Gastrocnemius medialis (tissue), 4 donors: ENCODE results near the gene DRC3. TPM values are rescaled to one million over a fixed set of nuclear protein-coding genes. Genes with fewer than 3 reads are reported as not detected.

Experiments used
- ATAC-seq, 2 donors: fragments of 150-250 bp; one replicate each; pipeline ENCODE4 v1.9.1; 2016
- DNase-seq, 2 donors: peaks; one replicate each; pipeline ENCODE4 v3.0.0-alpha.2; 2019
- H3K27ac ChIP-seq, 4 donors: fragments of 200-600 bp; sonication (generic); 1 replicate in 1 of 4; 2 replicates in 3 of 4; pipeline ENCODE4 v1.5.1; 2016 to 2018; ENCODE audit warnings: mild to moderate bottlenecking in 2 of 4, moderate library complexity in 1 of 4
- H3K27me3 ChIP-seq, 3 donors: fragments of 200-600 bp; sonication (generic) in 2 of 3; 1 replicate in 1 of 3; 2 replicates in 2 of 3; pipeline versions ENCODE4 v1.5.1 to v1.6.0; 2016 to 2019; ENCODE audit warnings: mild to moderate bottlenecking in 1 of 3, moderate library complexity in 1 of 3
- H3K36me3 ChIP-seq, 2 donors: fragments of 200-600 bp; sonication (generic) in 1 of 2; one replicate each; pipeline ENCODE4 v1.5.1; 2017 to 2018
- H3K4me1 ChIP-seq, 2 donors: fragments of 200-600 bp; sonication (generic) in 1 of 2; one replicate each; pipeline ENCODE4 v1.5.1; 2016 to 2017; ENCODE audit warnings: mild to moderate bottlenecking in 2 of 2
- H3K4me3 ChIP-seq, 4 donors: fragments of 200-600 bp; sonication (generic) in 3 of 4; 1 replicate in 1 of 4; 2 replicates in 3 of 4; pipeline ENCODE4 v1.5.1; 2016 to 2019; ENCODE audit warnings: mild to moderate bottlenecking in 2 of 4
- H3K9me3 ChIP-seq, 3 donors: fragments of 200-600 bp; sonication (generic) in 2 of 3; 1 replicate in 1 of 3; 2 replicates in 2 of 3; pipeline ENCODE4 v1.5.1; 2016 to 2019
- POLR2A ChIP-seq, 2 donors: fragments of 450-650 bp; IDR thresholded peaks; one replicate each; pipeline ENCODE4 v1.6.1; 2017; ENCODE audit warnings: antibody characterized with exemption in 2 of 2, mild to moderate bottlenecking in 2 of 2, moderate library complexity in 2 of 2
- in situ Hi-C, 4 donors: fragments of 200-750 bp; cut with MboI; loops; one replicate each; pipeline versions ENCODE4 v1.15.0 to v1.8.0; 2017; ENCODE audit warnings: low sequenced_read_pairs in 4 of 4
- intact Hi-C: fragments of 100-400 bp; cut with DNase I; formaldehyde crosslinking; loops from one replicate; pipeline ENCODE4 v1.15.1; 2023; ENCODE audit warnings: low total_unique reads
- total RNA-seq, 4 donors: library from RNA; depleted of rRNA; stranded (reverse); fragments of >200 nt; gene quantifications; one replicate each; pipeline versions ENCODE4 v1.1.0 to v1.2.3, GENCODE V29; 2016
- TF ChIP-seq, protein P1 (sequence below), 5 experiments: fragments of 450-650 bp in 3 of 5; fragments of 200-600 bp in 2 of 5; sonication (generic) in 2 of 5; IDR thresholded peaks in 4 of 5; conservative IDR thresholded peaks in 1 of 5; 1 replicate in 4 of 5; 2 replicates in 1 of 5; pipeline ENCODE4 v1.5.1; 2016 to 2019; ENCODE audit warnings: antibody characterized with exemption in 5 of 5, mild to moderate bottlenecking in 3 of 5, moderate library complexity in 3 of 5

The DRC3 gene
- total RNA-seq, 4 donors from 2014 or later: 0.05 to 0.81 (median 0.28) TPM

DNA sequence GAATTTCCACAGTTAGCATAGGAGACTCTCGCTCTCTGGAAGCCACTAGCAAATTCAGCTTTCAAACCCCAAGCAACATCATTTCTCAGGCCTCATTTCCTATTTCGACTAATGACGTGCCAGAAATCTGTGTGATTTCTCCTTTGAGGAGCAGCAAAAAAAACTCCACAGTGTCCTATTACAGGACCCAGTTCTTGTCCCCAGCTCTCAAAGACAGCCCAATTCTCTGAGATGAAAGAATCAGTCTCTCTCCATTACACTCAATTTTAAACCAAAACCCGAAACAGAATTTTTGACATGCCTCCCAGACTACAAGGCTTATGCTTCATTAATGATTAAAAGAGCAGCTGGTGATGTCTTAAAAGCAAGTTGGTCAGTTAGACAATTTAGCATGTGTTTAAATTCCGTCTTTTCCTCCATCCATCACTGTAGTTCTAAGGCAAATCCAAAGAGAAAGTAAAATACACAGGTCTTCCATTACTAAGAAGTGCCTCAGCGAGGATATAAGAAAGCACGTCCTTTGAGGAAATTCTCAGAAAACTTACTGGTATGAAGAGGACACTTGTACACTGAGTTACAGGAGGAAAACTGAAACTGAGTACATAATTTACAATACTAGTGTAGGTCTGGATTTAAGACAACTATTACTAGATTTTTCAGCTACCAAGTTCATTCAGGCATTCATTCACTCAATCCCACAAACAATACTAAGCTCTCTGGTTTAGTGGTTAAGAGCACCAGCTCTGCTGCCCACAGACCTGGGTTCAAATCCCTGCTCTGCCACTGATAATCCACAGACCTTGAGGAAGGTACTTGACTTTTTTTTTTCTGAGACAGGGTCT is 12.9 kb upstream of the DRC3 start:
- H3K27me3 ChIP-seq: no peaks in the 10 kb centered on the region
- peaks cover 42 to 52% of the 10 kb centered on the region in 2 donors for H3K4me1 ChIP-seq
- ATAC-seq: peak in 1 of 2 donors; percentile 9
- no peaks in the 10 kb centered on the region for H3K36me3 ChIP-seq
- intact Hi-C loops: no loop called here
- in situ Hi-C loops: no loop called here
- no peak for DNase-seq
- no peak overlapping the region for H3K4me3 ChIP-seq
- TF ChIP-seq, protein P1, sequence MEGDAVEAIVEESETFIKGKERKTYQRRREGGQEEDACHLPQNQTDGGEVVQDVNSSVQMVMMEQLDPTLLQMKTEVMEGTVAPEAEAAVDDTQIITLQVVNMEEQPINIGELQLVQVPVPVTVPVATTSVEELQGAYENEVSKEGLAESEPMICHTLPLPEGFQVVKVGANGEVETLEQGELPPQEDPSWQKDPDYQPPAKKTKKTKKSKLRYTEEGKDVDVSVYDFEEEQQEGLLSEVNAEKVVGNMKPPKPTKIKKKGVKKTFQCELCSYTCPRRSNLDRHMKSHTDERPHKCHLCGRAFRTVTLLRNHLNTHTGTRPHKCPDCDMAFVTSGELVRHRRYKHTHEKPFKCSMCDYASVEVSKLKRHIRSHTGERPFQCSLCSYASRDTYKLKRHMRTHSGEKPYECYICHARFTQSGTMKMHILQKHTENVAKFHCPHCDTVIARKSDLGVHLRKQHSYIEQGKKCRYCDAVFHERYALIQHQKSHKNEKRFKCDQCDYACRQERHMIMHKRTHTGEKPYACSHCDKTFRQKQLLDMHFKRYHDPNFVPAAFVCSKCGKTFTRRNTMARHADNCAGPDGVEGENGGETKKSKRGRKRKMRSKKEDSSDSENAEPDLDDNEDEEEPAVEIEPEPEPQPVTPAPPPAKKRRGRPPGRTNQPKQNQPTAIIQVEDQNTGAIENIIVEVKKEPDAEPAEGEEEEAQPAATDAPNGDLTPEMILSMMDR (IDR thresholded peaks at IDR 0.05 in 4 of 5, conservative IDR thresholded peaks at IDR 0.05 in 1 of 5): no peak
- H3K9me3 ChIP-seq: no peaks in the 10 kb centered on the region
- peak overlapping the region; percentile 44 to 67 (median 49) for H3K27ac ChIP-seq

GRCh38 chr17:17960500-17961030 is 12.1 kb upstream of the DRC3 start:
- Histone ChIP-seq H3K4me1 (peaks cover 43 to 57% of the 10 kb centered on the region in 2 donors), H3K27ac (peak overlapping the region in 1 of 4 donors; percentile 67), H3K9me3 (no peaks in the 10 kb centered on the region), H3K27me3 (no peaks in the 10 kb centered on the region), H3K36me3 (no peaks in the 10 kb centered on the region), H3K4me3 (no peak overlapping the region)
- in situ Hi-C loops (no loop called here), intact Hi-C loops (no loop called here)
- TF ChIP-seq POLR2A (IDR thresholded peaks at IDR 0.05): no peak
- TF ChIP-seq, protein P1 (IDR thresholded peaks at IDR 0.05 in 4 of 5, conservative IDR thresholded peaks at IDR 0.05 in 1 of 5): no peak
- ATAC-seq (no peak), DNase-seq (no peak)

- no peaks in the 10 kb centered on the region for H3K27me3 ChIP-seq
- DNase-seq (no peak), ATAC-seq (no peak)
- in situ Hi-C loops (no loop called here), intact Hi-C loops (no loop called here)
- peaks cover 44 to 62% of the 10 kb centered on the region in 2 donors for H3K4me1 ChIP-seq
- no peaks in the 10 kb centered on the region for H3K36me3 ChIP-seq
- H3K27ac ChIP-seq: no peak overlapping the region
- no peak overlapping the region for H3K4me3 ChIP-seq
- TF ChIP-seq, protein P1 (IDR thresholded peaks at IDR 0.05 in 4 of 5, conservative IDR thresholded peaks at IDR 0.05 in 1 of 5): no peak
- no peak for TF ChIP-seq POLR2A (IDR thresholded peaks at IDR 0.05)
- H3K9me3 ChIP-seq: no peaks in the 10 kb centered on the region
Measured at GRCh38 chr17:17963066-17963465, 9.6 kb upstream of the DRC3 start.

- no peak for TF ChIP-seq POLR2A (IDR thresholded peaks at IDR 0.05)
- TF ChIP-seq, protein P1 (IDR thresholded peaks at IDR 0.05 in 4 of 5, conservative IDR thresholded peaks at IDR 0.05 in 1 of 5): no peak
- ATAC-seq (no peak), DNase-seq (no peak)
- Histone ChIP-seq H3K4me1 (peaks cover 36 to 54% of the 10 kb centered on the region in 2 donors), H3K36me3 (no peaks in the 10 kb centered on the region), H3K27me3 (no peaks in the 10 kb centered on the region), H3K27ac (peak overlapping the region in 2 of 4 donors; percentile 1 to 9), H3K9me3 (no peaks in the 10 kb centered on the region), H3K4me3 (no peak overlapping the region)
- intact Hi-C loops (no loop called here), in situ Hi-C loops (no loop called here)
Measured at GRCh38 chr17:17963694-17964436, 8.8 kb upstream of the DRC3 start.
